ENCODE data around the gene KLHDC10.
A peak's percentile ranks its signal among the peaks of the same experiment; 100 is the strongest.

Gene KLHDC10

GRCh38 chr7:130087364-130087763, 17.0 kb downstream of the KLHDC10 start:
- ChIA-PET CTCF (interaction anchor here (0.7 to 2.2 kb wide), 5 partner anchors 9 to 50 kb away, joined by 3 to 18 read pairs (median 5); partner anchors contain the start of gene KLHDC10), POLR2A (no interaction called here)
- DNase-seq (ENCODE audit: low read depth, low spot score): no peak
- no peak for TF ChIP-seq CTCF (IDR thresholded peaks at IDR 0.05; ENCODE audit: insufficient read depth, low read length, missing control alignments)
- no peak overlapping the region for H3K4me3 ChIP-seq (ENCODE audit: low read depth, low read length)

- no peak overlapping the region for H3K4me3 ChIP-seq (ENCODE audit: low read depth, low read length)
- DNase-seq (ENCODE audit: low read depth, low spot score): no peak
- POLR2A ChIA-PET: no interaction called here
- CTCF ChIA-PET: no interaction called here
- TF ChIP-seq CTCF (IDR thresholded peaks at IDR 0.05; ENCODE audit: insufficient read depth, low read length, missing control alignments): no peak
Measured at GRCh38 chr7:130090745-130091532, 20.6 kb downstream of the KLHDC10 start.

- TF ChIP-seq CTCF (IDR thresholded peaks at IDR 0.05; ENCODE audit: insufficient read depth, low read length, missing control alignments): no peak
- ChIA-PET POLR2A (no interaction called here), CTCF (interaction anchor here (1.5 kb wide), 1 partner anchor 20 kb away, joined by 5 read pairs; no protein-coding TSS in a partner anchor)
- DNase-seq (ENCODE audit: low read depth, low spot score): no peak
- H3K4me3 ChIP-seq (ENCODE audit: low read depth, low read length): no peak overlapping the region
Measured at GRCh38 chr7:130091999-130092398, 21.7 kb downstream of the KLHDC10 start.

GRCh38 chr7:130092598-130092997, 22.3 kb downstream of the KLHDC10 start:
- no peak for TF ChIP-seq CTCF (IDR thresholded peaks at IDR 0.05; ENCODE audit: insufficient read depth, low read length, missing control alignments)
- H3K4me3 ChIP-seq (ENCODE audit: low read depth, low read length): no peak overlapping the region
- CTCF ChIA-PET: interaction anchor here (1.0 to 1.5 kb wide), 2 partner anchors 21 to 665 kb away, joined by 3 to 5 read pairs; no protein-coding TSS in a partner anchor
- POLR2A ChIA-PET: no interaction called here
- no peak for DNase-seq (ENCODE audit: low read depth, low spot score)

GRCh38 chr7:130095812-130096211, 25.5 kb downstream of the KLHDC10 start:
- no peak overlapping the region for H3K4me3 ChIP-seq (ENCODE audit: low read depth, low read length)
- TF ChIP-seq CTCF (IDR thresholded peaks at IDR 0.05; ENCODE audit: insufficient read depth, low read length, missing control alignments): no peak
- CTCF ChIA-PET: interaction anchor here (0.6 to 3.4 kb wide), 34 partner anchors 9 to 736 kb away, joined by 3 to 25 read pairs (median 3); no protein-coding TSS in a partner anchor
- POLR2A ChIA-PET: no interaction called here
- DNase-seq (ENCODE audit: low read depth, low spot score): peak; percentile 26

- CTCF ChIA-PET: interaction anchor here (0.6 to 3.4 kb wide), 33 partner anchors 10 to 736 kb away, joined by 3 to 25 read pairs (median 3); no protein-coding TSS in a partner anchor
- peak; percentile 26 for TF ChIP-seq CTCF (IDR thresholded peaks at IDR 0.05; ENCODE audit: insufficient read depth, low read length, missing control alignments)
- no peak overlapping the region for H3K4me3 ChIP-seq (ENCODE audit: low read depth, low read length)
- POLR2A ChIA-PET: no interaction called here
- DNase-seq (ENCODE audit: low read depth, low spot score): no peak
Measured at GRCh38 chr7:130096243-130096827, 26.0 kb downstream of the KLHDC10 start.
